ENCODE measurements around the gene ABR. TPM values are rescaled to one million over a fixed set of nuclear protein-coding genes. Genes with fewer than 3 reads are reported as not detected.
A peak's percentile ranks its signal among the peaks of the same experiment; 100 is the strongest.

Gene ABR
- polyA plus RNA-seq, 1 donor from 2014 or later = 34.5 TPM

GRCh38 chr17:1142561-1142971 is 37.2 kb downstream of the ABR start:
- Histone ChIP-seq H3K4me2 (ENCODE audit: low read length) (no peak overlapping the region), H4K20me1 (ENCODE audit: insufficient read depth) (no peaks in the 10 kb centered on the region), H3K4me3 (ENCODE audit: low read length) (no peak overlapping the region), H2AFZ (ENCODE audit: low read depth, low read length) (no peak overlapping the region), H3K9ac (ENCODE audit: low read length) (no peak overlapping the region), H3K27me3 (ENCODE audit: insufficient read depth, low read depth, low read length) (no peaks in the 10 kb centered on the region), H3K36me3 (ENCODE audit: insufficient read depth, low read length) (no peaks in the 10 kb centered on the region), H3K27ac (ENCODE audit: low read length) (peak overlapping the region; percentile 87), H3K79me2 (replicated peaks; ENCODE audit: insufficient read depth, low read length) (no peaks in the 10 kb centered on the region), H3K9me2 (ENCODE audit: insufficient read depth, low read length) (no peaks in the 10 kb centered on the region), H3F3A (ENCODE audit: insufficient read depth, low read length, poor library complexity, severe bottlenecking) (no peaks in the 10 kb centered on the region), H3K9me3 (ENCODE audit: low read length) (no peaks in the 10 kb centered on the region)
- TF ChIP-seq, protein P1, sequence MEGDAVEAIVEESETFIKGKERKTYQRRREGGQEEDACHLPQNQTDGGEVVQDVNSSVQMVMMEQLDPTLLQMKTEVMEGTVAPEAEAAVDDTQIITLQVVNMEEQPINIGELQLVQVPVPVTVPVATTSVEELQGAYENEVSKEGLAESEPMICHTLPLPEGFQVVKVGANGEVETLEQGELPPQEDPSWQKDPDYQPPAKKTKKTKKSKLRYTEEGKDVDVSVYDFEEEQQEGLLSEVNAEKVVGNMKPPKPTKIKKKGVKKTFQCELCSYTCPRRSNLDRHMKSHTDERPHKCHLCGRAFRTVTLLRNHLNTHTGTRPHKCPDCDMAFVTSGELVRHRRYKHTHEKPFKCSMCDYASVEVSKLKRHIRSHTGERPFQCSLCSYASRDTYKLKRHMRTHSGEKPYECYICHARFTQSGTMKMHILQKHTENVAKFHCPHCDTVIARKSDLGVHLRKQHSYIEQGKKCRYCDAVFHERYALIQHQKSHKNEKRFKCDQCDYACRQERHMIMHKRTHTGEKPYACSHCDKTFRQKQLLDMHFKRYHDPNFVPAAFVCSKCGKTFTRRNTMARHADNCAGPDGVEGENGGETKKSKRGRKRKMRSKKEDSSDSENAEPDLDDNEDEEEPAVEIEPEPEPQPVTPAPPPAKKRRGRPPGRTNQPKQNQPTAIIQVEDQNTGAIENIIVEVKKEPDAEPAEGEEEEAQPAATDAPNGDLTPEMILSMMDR (IDR thresholded peaks at IDR 0.05; ENCODE audit: poor library complexity, severe bottlenecking) = no peak
- TF ChIP-seq RAD21 (conservative IDR thresholded peaks at IDR 0.05) = no peak
- TF ChIP-seq TAF1 (IDR thresholded peaks at IDR 0.05; ENCODE audit: low read depth) = no peak
- TF ChIP-seq POLR2AphosphoS5 (IDR thresholded peaks at IDR 0.05) = no peak
- TF ChIP-seq EP300 (conservative IDR thresholded peaks at IDR 0.05; ENCODE audit: poor library complexity, severe bottlenecking) = no peak
- no peak for TF ChIP-seq EZH2 (IDR thresholded peaks at IDR 0.05; ENCODE audit: borderline replicate concordance, insufficient read depth, low read length, poor library complexity, severe bottlenecking)
- no peak for TF ChIP-seq SMC3 (conservative IDR thresholded peaks at IDR 0.05; ENCODE audit: poor library complexity)
- no peak for TF ChIP-seq MXI1 (conservative IDR thresholded peaks at IDR 0.05; ENCODE audit: poor library complexity, severe bottlenecking)
- no peak for TF ChIP-seq REST (IDR thresholded peaks at IDR 0.05; ENCODE audit: borderline replicate concordance)

GRCh38 chr17:1137465-1137894 is 42.3 kb downstream of the ABR start:
- TF ChIP-seq REST (IDR thresholded peaks at IDR 0.05; ENCODE audit: borderline replicate concordance) = no peak
- no peak for TF ChIP-seq SMC3 (conservative IDR thresholded peaks at IDR 0.05; ENCODE audit: poor library complexity)
- no peak for TF ChIP-seq EP300 (conservative IDR thresholded peaks at IDR 0.05; ENCODE audit: poor library complexity, severe bottlenecking)
- no peak for TF ChIP-seq RAD21 (conservative IDR thresholded peaks at IDR 0.05)
- no peak for TF ChIP-seq TAF1 (IDR thresholded peaks at IDR 0.05; ENCODE audit: low read depth)
- TF ChIP-seq, protein P1 (IDR thresholded peaks at IDR 0.05; ENCODE audit: poor library complexity, severe bottlenecking) = no peak
- TF ChIP-seq EZH2 (IDR thresholded peaks at IDR 0.05; ENCODE audit: borderline replicate concordance, insufficient read depth, low read length, poor library complexity, severe bottlenecking) = no peak
- no peak for TF ChIP-seq POLR2AphosphoS5 (IDR thresholded peaks at IDR 0.05)
- TF ChIP-seq MXI1 (conservative IDR thresholded peaks at IDR 0.05; ENCODE audit: poor library complexity, severe bottlenecking) = no peak
- Histone ChIP-seq H3K9me3 (ENCODE audit: low read length) (no peaks in the 10 kb centered on the region), H3K27me3 (ENCODE audit: insufficient read depth, low read depth, low read length) (no peaks in the 10 kb centered on the region), H3F3A (ENCODE audit: insufficient read depth, low read length, poor library complexity, severe bottlenecking) (no peaks in the 10 kb centered on the region), H3K27ac (ENCODE audit: low read length) (no peak overlapping the region), H4K20me1 (ENCODE audit: insufficient read depth) (no peaks in the 10 kb centered on the region), H3K4me2 (ENCODE audit: low read length) (no peak overlapping the region), H2AFZ (ENCODE audit: low read depth, low read length) (no peak overlapping the region), H3K9ac (ENCODE audit: low read length) (no peak overlapping the region), H3K79me2 (replicated peaks; ENCODE audit: insufficient read depth, low read length) (no peaks in the 10 kb centered on the region), H3K4me3 (ENCODE audit: low read length) (no peak overlapping the region), H3K36me3 (ENCODE audit: insufficient read depth, low read length) (no peaks in the 10 kb centered on the region), H3K9me2 (ENCODE audit: insufficient read depth, low read length) (no peaks in the 10 kb centered on the region)
